GM18861 (cell line): ENCODE data around the gene SLC44A2.

Experiments
- ATAC-seq: cut with Tn5 transposase; IDR thresholded peaks from one replicate; pipeline ENCODE4 v1.9.1; 2021; ENCODE audit not compliant: unreplicated experiment

SLC44A2 gene

DNA sequence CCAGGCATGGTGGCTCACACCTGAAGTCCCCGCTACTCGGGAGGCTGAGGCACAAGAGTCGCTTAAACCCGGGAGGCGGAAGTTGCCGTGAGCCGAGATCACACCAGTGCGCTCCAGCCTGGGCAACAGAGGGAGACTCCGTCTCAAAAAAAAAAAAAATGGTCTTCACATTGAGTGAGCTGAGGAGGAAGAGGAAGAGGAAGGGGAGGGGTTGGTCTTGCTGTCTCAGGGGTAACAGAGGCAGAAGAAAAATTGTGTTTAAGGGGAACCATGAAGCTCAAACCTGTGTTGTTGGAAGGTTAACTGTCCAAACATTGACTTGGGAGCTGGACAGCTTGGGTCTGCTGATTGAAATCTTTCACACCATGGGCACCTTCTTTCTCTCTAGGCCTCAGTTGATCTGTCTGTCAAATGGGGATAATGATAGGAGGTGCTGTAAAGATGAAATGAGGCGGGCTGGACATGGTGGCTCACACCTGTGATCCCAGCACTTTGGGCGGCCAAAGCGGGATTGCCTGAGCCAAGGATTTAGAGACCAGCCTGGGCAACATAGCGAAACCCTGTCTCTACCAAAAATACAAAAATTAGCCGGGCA lies 9.8 kb upstream of the SLC44A2 start:
- ATAC-seq: no peak

DNA sequence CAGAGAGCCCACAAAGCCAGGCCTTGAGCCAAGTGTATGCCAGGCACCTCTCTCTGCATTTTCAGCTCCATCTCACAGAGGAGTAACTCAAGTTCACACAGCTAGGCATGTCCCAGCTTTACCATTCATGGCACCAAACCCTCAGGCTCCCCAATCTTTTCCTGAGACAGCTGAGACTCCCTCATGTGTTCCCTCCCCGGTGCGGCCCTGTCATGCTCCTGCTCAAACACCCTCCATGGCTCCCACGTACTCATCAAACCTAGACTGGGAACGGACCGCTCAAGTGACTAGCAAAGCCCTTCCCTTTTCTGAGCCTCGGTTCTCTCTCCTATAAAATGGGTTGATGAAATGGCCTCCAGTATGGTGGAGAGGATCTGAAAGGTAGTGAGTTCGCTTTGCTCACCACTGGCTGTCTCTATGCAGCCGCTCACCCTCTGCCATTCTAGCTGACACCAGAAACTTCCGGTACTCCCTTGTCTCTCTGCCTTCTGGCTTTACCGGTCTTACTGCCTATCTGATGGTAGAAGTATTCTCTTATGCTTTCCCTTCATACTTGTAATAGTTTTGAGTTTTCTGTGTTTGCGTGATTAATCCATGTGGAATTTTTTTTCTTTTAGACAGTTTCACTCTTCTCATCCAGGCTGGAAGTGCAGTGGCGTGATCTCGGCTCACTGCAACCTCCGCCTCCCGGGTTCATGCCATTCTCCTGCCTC lies 7.8 kb upstream of the SLC44A2 start:
- ATAC-seq: no peak

DNA sequence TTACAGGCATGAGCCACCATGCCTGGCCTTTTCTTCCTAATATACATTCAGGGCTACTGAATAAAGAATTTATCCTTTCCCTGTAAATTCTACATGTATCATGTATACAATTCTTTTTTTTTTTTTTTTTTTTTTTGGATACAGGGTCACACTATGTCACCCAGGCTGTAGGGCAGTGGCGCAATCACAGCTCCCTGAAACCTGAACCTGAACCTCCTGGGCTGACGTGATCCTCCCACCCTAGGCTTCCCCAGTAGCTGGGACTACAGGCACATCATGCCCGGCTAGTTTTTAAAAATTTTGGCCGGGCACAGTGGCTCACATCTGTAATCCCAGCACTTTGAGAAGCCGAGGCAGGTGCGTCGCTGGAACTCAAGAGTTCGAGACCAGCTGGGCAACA lies 6.5 kb upstream of the SLC44A2 start:
- no peak for ATAC-seq

DNA sequence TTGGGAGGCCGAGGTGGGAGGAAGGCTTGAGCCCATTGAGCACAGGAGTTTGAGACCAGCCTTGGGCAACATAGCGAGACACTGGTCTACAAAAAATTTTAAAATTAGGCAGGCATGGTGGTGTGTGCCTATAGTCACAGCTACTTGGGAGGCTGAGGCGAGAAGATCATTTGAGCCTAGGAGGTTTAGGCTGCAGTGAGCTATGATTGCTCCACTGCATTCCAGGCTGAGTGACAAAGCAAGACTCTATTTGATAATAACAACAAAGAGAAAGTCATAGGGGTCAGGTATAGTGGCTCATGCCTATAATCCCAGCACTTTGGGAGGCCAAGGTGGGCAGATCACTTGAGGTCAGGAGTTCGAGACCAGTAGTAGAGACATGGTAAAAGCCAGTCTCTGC lies 4.6 kb upstream of the SLC44A2 start:
- ATAC-seq: no peak

DNA sequence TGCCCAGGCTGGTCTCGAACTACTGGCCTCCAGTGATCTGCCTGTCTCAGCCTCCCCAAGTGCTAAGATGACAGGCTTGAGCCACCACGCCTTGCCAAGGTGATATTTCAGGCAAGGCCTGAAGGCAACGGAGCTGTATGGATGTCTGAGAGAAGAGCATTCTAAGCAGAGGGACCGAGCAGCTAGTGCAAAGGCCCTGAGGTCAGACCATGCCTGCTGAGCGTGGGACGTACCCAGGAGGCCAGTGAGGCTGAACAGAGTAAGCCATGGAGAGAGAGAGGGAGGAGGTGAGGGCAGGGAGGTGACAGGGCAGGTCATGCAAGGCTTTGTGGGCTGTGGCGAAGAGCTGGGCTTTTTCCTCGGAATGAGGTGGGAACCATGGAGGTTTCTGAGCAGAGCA lies 3.4 kb upstream of the SLC44A2 start:
- ATAC-seq: no peak

- ATAC-seq: no peak
These were observed 768 bp upstream of the SLC44A2 start for GRCh38 chr19:10624585-10624984.

DNA sequence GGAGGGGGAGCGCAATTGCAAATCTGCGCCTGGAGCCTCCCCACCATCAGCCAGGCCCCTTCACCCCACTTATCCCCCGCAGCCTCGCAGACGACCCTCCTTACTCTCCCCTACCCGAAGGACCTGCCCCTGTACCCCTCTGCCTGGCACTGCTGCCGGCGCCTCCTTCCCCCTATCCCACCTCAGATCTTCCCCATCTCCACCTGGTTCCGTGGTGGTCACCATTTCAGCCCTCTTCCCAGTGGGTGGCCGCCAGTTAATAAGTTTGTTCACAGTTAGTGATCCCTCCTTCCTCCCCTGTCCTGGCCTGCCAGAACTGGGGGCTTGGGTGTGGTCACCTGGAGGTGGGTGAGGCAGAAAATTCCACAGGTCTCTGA lies 397 bp downstream of the SLC44A2 start:
- no peak for ATAC-seq

DNA sequence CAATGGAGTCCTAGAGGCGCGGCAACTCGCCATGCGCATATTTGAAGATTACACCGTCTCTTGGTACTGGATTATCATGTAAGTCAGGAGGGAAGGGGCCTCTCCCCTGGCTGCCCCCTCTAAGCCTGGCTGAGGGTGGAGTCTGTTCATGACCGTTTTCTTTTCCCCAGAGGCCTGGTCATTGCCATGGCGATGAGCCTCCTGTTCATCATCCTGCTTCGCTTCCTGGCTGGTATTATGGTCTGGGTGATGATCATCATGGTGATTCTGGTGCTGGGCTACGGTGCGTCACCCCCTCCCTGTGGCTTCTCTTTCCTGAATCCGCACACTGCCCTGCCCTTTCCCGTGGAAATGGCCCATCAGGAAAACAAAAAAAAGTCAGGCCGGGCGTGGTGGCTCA lies 6.5 kb downstream of the SLC44A2 start:
- no peak for ATAC-seq

- ATAC-seq: no peak
These were observed 9.1 kb downstream of the SLC44A2 start for GRCh38 chr19:10634430-10634829.

- no peak for ATAC-seq
These were observed 9.6 kb downstream of the SLC44A2 start for GRCh38 chr19:10634963-10635362.

GRCh38 chr19:10636304-10636972 lies 11.1 kb downstream of the SLC44A2 start:
- no peak for ATAC-seq

DNA sequence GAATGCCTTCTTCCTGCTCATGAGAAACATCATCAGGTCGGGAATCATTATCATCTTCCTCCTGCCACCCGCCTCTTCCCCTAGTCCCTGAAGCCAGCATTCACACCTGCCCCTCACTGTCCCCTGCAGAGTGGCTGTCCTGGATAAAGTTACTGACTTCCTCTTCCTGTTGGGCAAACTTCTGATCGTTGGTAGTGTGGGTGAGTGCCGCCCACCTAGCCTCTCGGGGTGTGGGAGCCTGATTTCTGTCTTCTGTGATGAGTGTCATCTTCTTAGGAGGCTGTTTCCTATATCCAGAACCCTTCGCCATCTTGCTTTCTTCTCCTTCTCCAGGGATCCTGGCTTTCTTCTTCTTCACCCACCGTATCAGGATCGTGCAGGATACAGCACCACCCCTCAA lies 12.5 kb downstream of the SLC44A2 start:
- no peak for ATAC-seq

GRCh38 chr19:10639836-10640235 lies 14.5 kb downstream of the SLC44A2 start:
- ATAC-seq: no peak

DNA sequence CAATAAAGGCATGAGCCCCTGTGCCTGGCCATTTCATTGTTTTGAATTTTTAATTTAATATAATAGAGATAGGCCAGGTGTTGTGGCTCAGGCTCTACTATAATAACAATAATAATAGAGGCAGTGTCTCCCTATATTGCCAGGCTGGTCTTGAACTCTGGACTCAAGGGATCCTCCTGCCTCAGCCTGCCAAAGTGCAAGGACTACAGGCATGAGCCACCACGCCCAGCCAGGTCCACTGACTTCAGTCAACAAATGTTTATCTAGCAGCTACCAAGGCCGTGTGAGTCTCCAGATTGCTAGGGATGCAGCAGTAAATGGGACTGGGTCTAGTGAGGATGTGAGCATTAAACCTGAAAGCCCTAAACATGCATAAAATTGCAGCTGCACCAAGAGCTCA lies 15.0 kb downstream of the SLC44A2 start:
- ATAC-seq: no peak

GRCh38 chr19:10641248-10641647 lies 15.9 kb downstream of the SLC44A2 start:
- ATAC-seq: no peak

GRCh38 chr19:10642473-10643171 lies 17.3 kb downstream of the SLC44A2 start:
- no peak for ATAC-seq

DNA sequence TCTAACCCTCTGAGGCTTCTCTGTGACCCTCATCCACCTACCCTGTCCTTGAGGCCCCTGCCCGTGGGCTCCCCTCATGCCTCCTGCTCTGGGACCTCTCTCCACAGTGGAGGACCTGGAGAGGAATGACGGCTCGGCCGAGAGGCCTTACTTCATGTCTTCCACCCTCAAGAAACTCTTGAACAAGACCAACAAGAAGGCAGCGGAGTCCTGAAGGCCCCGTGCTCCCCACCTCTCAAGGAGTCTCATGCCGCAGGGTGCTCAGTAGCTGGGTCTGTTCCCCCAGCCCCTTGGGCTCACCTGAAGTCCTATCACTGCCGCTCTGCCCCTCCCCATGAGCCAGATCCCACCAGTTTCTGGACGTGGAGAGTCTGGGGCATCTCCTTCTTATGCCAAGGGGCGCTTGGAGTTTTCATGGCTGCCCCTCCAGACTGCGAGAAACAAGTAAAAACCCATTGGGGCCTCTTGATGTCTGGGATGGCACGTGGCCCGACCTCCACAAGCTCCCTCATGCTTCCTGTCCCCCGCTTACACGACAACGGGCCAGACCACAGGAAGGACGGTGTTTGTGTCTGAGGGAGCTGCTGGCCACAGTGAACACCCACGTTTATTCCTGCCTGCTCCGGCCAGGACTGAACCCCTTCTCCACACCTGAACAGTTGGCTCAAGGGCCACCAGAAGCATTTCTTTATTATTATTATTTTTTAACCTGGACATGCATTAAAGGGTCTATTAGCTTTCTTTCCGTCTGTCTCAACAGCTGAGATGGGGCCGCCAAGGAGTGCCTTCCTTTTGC lies 18.0 kb downstream of the SLC44A2 start:
- ATAC-seq: no peak

DNA sequence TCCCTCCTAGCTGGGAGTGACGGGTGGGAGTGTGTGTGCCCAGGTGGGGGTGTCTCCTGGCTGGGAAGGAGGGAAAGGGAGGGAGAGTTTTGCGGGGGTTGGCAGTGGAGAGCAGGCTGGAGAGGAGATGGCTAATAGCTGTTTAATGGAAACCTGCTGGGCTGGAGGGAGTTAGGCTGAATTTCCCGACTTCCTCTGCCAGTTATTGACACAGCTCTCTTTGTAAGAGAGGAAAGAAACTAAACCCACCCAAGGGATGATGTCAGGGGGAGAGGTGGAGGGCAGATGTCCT lies 18.6 kb downstream of the SLC44A2 start:
- ATAC-seq: no peak

- ATAC-seq: no peak
These were observed 19.1 kb downstream of the SLC44A2 start for GRCh38 chr19:10644260-10645007.

DNA sequence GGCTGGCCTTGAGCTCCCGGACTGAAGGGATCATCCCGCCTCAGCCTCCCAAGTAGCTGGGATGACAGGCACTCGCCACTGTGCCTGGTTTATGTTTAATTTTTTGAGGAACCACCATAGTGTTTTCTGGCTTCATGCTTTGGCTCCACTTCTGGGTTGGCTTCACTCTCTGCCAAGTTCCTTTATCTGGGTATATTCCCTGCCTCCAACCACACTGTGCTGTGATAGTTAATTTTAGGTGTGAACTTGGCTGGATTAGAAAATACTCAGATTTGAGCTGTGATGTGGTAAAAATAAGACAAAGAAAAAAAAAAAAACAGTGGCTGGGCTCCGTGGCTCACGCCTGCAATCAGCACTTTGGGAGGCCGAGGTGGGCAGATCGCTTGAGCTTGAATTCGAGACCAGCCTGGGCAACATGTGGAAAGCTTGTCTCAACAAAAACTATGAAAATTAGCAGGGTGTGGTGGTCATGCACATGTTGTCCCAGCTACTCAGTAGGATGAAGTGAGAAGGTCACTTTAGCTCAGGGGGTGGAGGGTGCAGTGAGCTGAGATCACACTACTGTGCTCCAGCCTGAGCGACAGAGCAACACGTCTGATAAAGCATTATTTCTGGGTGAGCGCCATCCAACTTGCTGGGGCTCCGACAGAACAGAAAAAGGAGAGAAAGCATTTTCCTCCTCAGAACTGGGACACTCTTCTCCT lies 21.3 kb downstream of the SLC44A2 start:
- ATAC-seq: no peak
